HEK293T (cell line): Measurements from ENCODE around the gene PEA15.

ENCODE experiments used
- ARNT ChIP-seq: fragments of 450-650 bp; IDR thresholded peaks from 2 replicates; pipeline ENCODE4 v1.6.1; 2017; ENCODE audit warnings: mild to moderate bottlenecking
- LEF1 ChIP-seq: fragments of 450-650 bp; IDR thresholded peaks from 2 replicates; pipeline ENCODE4 v1.6.1; 2017; ENCODE audit warnings: mild to moderate bottlenecking, borderline replicate concordance
- NFRKB ChIP-seq: fragments of 450-650 bp; IDR thresholded peaks from 2 replicates; pipeline ENCODE4 v1.6.1; 2016; ENCODE audit warnings: mild to moderate bottlenecking, moderate library complexity
- TARDBP ChIP-seq: fragments of 450-650 bp; IDR thresholded peaks from 2 replicates; pipeline ENCODE4 v1.6.1; 2016

GRCh38 chr1:160219062-160219929 is 14.1 kb downstream of the PEA15 start:
- TF ChIP-seq LEF1 (no peak), TARDBP (no peak), NFRKB (no peak), ARNT (no peak)
